Breast epithelium (tissue), 3 donors: Measurements from ENCODE around the gene DYRK1B.
"Not testable (repeated sequence)": the region's sequence is repeated elsewhere in the genome, so short reads cannot be mapped to it uniquely, and the experiment has no call there.

Experiments used
- POLR2A ChIP-seq: fragments of 450-650 bp; IDR thresholded peaks from one replicate; pipeline ENCODE4 v1.6.1; 2016; ENCODE audit warnings: antibody characterized with exemption, mild to moderate bottlenecking, moderate library complexity
- POLR2AphosphoS5 ChIP-seq, 3 donors: sonication (generic); formaldehyde crosslinking; IDR thresholded peaks; one replicate each; pipeline ENCODE4 v1.6.1; 2017; ENCODE audit warnings: antibody characterized with exemption in 3 of 3
- TF ChIP-seq, protein P1 (sequence below), 3 donors: fragments of 450-650 bp; IDR thresholded peaks; one replicate each; pipeline ENCODE4 v1.5.1; 2016 to 2017; ENCODE audit warnings: antibody characterized with exemption in 3 of 3, mild to moderate bottlenecking in 3 of 3, moderate library complexity in 3 of 3

DNA sequence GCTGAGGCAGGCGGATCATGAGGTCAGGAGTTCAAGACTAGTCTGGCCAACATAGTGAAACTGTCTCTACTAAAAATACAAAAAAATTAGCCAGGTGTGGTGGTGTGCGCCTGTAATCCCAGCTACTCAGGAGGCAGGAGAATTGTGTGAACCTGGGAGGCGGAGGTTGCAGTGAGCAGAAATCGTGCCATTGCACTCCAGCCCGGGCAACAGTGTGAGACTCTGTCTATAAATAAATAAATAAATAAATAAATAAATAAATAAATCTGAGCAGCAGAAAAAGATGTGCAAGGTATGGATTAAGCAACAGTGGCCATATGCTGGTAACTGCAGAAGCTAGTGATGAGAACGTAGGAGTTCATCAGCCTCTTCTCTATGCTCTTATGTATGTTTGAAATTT, 19.9 kb downstream of the DYRK1B start:
- not testable (repeated sequence) for TF ChIP-seq POLR2A; POLR2AphosphoS5 (IDR thresholded peaks at IDR 0.05)
- TF ChIP-seq, protein P1, sequence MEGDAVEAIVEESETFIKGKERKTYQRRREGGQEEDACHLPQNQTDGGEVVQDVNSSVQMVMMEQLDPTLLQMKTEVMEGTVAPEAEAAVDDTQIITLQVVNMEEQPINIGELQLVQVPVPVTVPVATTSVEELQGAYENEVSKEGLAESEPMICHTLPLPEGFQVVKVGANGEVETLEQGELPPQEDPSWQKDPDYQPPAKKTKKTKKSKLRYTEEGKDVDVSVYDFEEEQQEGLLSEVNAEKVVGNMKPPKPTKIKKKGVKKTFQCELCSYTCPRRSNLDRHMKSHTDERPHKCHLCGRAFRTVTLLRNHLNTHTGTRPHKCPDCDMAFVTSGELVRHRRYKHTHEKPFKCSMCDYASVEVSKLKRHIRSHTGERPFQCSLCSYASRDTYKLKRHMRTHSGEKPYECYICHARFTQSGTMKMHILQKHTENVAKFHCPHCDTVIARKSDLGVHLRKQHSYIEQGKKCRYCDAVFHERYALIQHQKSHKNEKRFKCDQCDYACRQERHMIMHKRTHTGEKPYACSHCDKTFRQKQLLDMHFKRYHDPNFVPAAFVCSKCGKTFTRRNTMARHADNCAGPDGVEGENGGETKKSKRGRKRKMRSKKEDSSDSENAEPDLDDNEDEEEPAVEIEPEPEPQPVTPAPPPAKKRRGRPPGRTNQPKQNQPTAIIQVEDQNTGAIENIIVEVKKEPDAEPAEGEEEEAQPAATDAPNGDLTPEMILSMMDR (IDR thresholded peaks at IDR 0.05): not testable (repeated sequence)
